CD4-positive, CD25-positive, alpha-beta regulatory T cell (primary cell): ENCODE measurements around the gene METTL1. TPM values are rescaled to one million over a fixed set of nuclear protein-coding genes. Genes with fewer than 3 reads are reported as not detected.
"Not testable (repeated sequence)": the region's sequence is repeated elsewhere in the genome, so short reads cannot be mapped to it uniquely, and the experiment has no call there.

Experiments used
- ATAC-seq, 2 donors: fragments of 150-1000 bp; cut with Tn5 transposase; one replicate each; pipeline ENCODE4 v1.10.0; 2021; ENCODE audit warnings: low read depth in 2 of 2, moderate number of reproducible peaks in 2 of 2, moderate library complexity in 1 of 2
- DNase-seq, 3 donors: peaks; one replicate each; pipeline versions ENCODE4 v3.0.0 to v3.0.0-alpha.2; 2012 to 2022; ENCODE audit warnings: mixed read lengths in 1 of 3
- H3K27ac ChIP-seq: one replicate; pipeline ENCODE4 v1.7.0; 2013; ENCODE audit warnings: mild to moderate bottlenecking, low read length; ENCODE audit not compliant: insufficient read depth, poor library complexity, severe bottlenecking
- H3K27me3 ChIP-seq: one replicate; pipeline ENCODE4 v1.7.0; 2013; ENCODE audit warnings: low read length; ENCODE audit not compliant: control insufficient read depth, insufficient read depth
- H3K36me3 ChIP-seq: one replicate; pipeline ENCODE4 v1.7.0; 2013; ENCODE audit warnings: mild to moderate bottlenecking, low read length, moderate library complexity; ENCODE audit not compliant: control insufficient read depth, insufficient read depth
- H3K4me1 ChIP-seq: 2 replicates; pipeline ENCODE4 v1.7.0; 2013; ENCODE audit warnings: mild to moderate bottlenecking, low read length; ENCODE audit not compliant: insufficient read depth, control insufficient read depth, poor library complexity, severe bottlenecking
- H3K4me3 ChIP-seq: one replicate; pipeline ENCODE4 v1.7.0; 2013; ENCODE audit warnings: low read depth, mild to moderate bottlenecking, low read length, moderate library complexity
- H3K9me3 ChIP-seq, 2 experiments: 1 replicate in 1 of 2; 2 replicates in 1 of 2; pipeline ENCODE4 v1.7.0; 2013; ENCODE audit warnings: low read length in 2 of 2, mild to moderate bottlenecking in 1 of 2, moderate library complexity in 1 of 2; ENCODE audit not compliant: control insufficient read depth in 2 of 2
- H3K27ac Mint-ChIP-seq, 3 donors: one replicate each; pipeline ENCODE4 v1.8.0; 2020 to 2022; ENCODE audit warnings: mild to moderate bottlenecking in 3 of 3, mixed read lengths in 3 of 3, moderate library complexity in 2 of 3
- H3K27me3 Mint-ChIP-seq: one replicate; pipeline ENCODE4 v1.8.0; 2022; ENCODE audit warnings: mild to moderate bottlenecking, mixed read lengths
- H3K36me3 Mint-ChIP-seq: one replicate; pipeline ENCODE4 v1.8.0; 2020; ENCODE audit warnings: mixed read lengths
- H3K4me1 Mint-ChIP-seq, 4 donors: one replicate each; pipeline ENCODE4 v1.8.0; 2020 to 2022; ENCODE audit warnings: mixed read lengths in 4 of 4, mild to moderate bottlenecking in 1 of 4
- H3K4me3 Mint-ChIP-seq, 4 donors: one replicate each; pipeline ENCODE4 v1.8.0; 2020 to 2022; ENCODE audit warnings: mild to moderate bottlenecking in 4 of 4, mixed read lengths in 4 of 4, moderate library complexity in 3 of 4
- H3K9me3 Mint-ChIP-seq, 7 donors: one replicate each; pipeline ENCODE4 v1.8.0; 2020 to 2022; ENCODE audit warnings: mixed read lengths in 7 of 7, mild to moderate bottlenecking in 3 of 7, moderate library complexity in 2 of 7
- polyA plus RNA-seq, 4 donors: library from polyadenylated mRNA; unstranded; fragments of 300-500 nt; fragmentation: Illumina TruSeq; gene quantifications; one replicate each; pipeline ENCODE4 v1.2.3, GENCODE V29; 2021
- total RNA-seq: library from RNA; stranded (reverse); gene quantifications from one replicate; pipeline ENCODE4 v1.2.3, GENCODE V29; 2022

METTL1 gene
- 8.7 TPM for total RNA-seq
- 10 to 100 TPM in 1 of 4 donors, 1 to 10 TPM in 3; 3.5 to 10.8 (median 5.9) TPM for polyA plus RNA-seq

GRCh38 chr12:57771873-57772428, at the start of gene METTL1:
Gene METTL1 (minus strand): TSS chr12:57772105. CDS start chr12:57772083, 22 bp downstream.
- Mint-ChIP-seq H3K4me3 (peak within 1 kb of the TSS; percentile 93 to 97 (median 94)), H3K9me3 (no peaks in the 10 kb centered on the region), H3K27me3 (peaks cover 7% of the 10 kb centered on the region), H3K4me1 (peaks cover 0 to 20% (median 8%) of the 10 kb centered on the region in 4 donors), H3K27ac (peak within 1 kb of the TSS; percentile 92 to 99 (median 98)), H3K36me3 (peaks cover 13% of the 10 kb centered on the region)
- no peaks in the 10 kb centered on the region for H3K36me3 ChIP-seq
- H3K27me3 ChIP-seq = peaks cover 2% of the 10 kb centered on the region
- peak within 1 kb of the TSS; percentile 86 for H3K27ac ChIP-seq
- ATAC-seq (peak; percentile 88 to 93), DNase-seq (peak; percentile 84 to 96 (median 86))
- H3K9me3 ChIP-seq = no peaks in the 10 kb centered on the region
- H3K4me3 ChIP-seq = peak within 1 kb of the TSS; percentile 83
- peaks cover 19% of the 10 kb centered on the region for H3K4me1 ChIP-seq

GRCh38 chr12:57821015-57821414, 49.1 kb upstream of the METTL1 start:
- not testable (repeated sequence) for H3K27ac Mint-ChIP-seq, H3K27ac ChIP-seq, ATAC-seq

GRCh38 chr12:57820119-57820518, 48.2 kb upstream of the METTL1 start:
- not testable (repeated sequence) for H3K27ac Mint-ChIP-seq, ATAC-seq, H3K9me3 ChIP-seq, H3K4me3 Mint-ChIP-seq, DNase-seq, H3K27me3 ChIP-seq, H3K9me3 Mint-ChIP-seq, H3K27ac ChIP-seq, H3K27me3 Mint-ChIP-seq, H3K4me1 Mint-ChIP-seq, H3K4me1 ChIP-seq, H3K4me3 ChIP-seq
- H3K36me3 ChIP-seq = peaks cover 44% of the 10 kb centered on the region
- peaks cover 33% of the 10 kb centered on the region for H3K36me3 Mint-ChIP-seq

More at GRCh38 chr12:57821015-57821414, 49.1 kb upstream of the METTL1 start:
- not testable (repeated sequence) for H3K9me3 Mint-ChIP-seq, H3K4me3 Mint-ChIP-seq, H3K27me3 Mint-ChIP-seq, H3K27me3 ChIP-seq, H3K4me3 ChIP-seq, H3K4me1 Mint-ChIP-seq, H3K4me1 ChIP-seq, DNase-seq, H3K9me3 ChIP-seq
- peaks cover 52% of the 10 kb centered on the region for H3K36me3 ChIP-seq
- peaks cover 40% of the 10 kb centered on the region for H3K36me3 Mint-ChIP-seq

GRCh38 chr12:57817990-57818331, 46.1 kb upstream of the METTL1 start:
- not testable (repeated sequence) for H3K4me1 Mint-ChIP-seq, H3K9me3 ChIP-seq, DNase-seq, ATAC-seq, H3K4me3 ChIP-seq, H3K4me1 ChIP-seq, H3K9me3 Mint-ChIP-seq, H3K4me3 Mint-ChIP-seq, H3K27me3 ChIP-seq, H3K27me3 Mint-ChIP-seq, H3K27ac ChIP-seq
- peaks cover 23% of the 10 kb centered on the region for H3K36me3 ChIP-seq
- Mint-ChIP-seq H3K27ac (peak overlapping the region in 1 of 3 donors; percentile 53), H3K36me3 (peaks cover 20% of the 10 kb centered on the region)

GRCh38 chr12:57817261-57817989, 45.5 kb upstream of the METTL1 start:
- Histone ChIP-seq H3K9me3 (no peaks in the 10 kb centered on the region), H3K36me3 (peaks cover 17% of the 10 kb centered on the region), H3K27ac (no peak overlapping the region), H3K4me3 (no peak overlapping the region), H3K27me3 (no peaks in the 10 kb centered on the region), H3K4me1 (no peaks in the 10 kb centered on the region)
- Mint-ChIP-seq H3K27ac (no peak overlapping the region), H3K9me3 (no peaks in the 10 kb centered on the region), H3K36me3 (peaks cover 17% of the 10 kb centered on the region), H3K27me3 (no peaks in the 10 kb centered on the region), H3K4me1 (peaks cover 4 to 10% (median 6%) of the 10 kb centered on the region in 4 donors), H3K4me3 (no peak overlapping the region)
- DNase-seq (no peak), ATAC-seq (no peak)

- H3K36me3 Mint-ChIP-seq = peaks cover 15% of the 10 kb centered on the region
- Histone ChIP-seq H3K4me1 (no peaks in the 10 kb centered on the region), H3K27me3 (no peaks in the 10 kb centered on the region), H3K27ac (no peak overlapping the region), H3K4me3 (no peak overlapping the region), H3K36me3 (peaks cover 11% of the 10 kb centered on the region), H3K9me3 (no peaks in the 10 kb centered on the region)
- no peaks in the 10 kb centered on the region for H3K9me3 Mint-ChIP-seq
- peaks cover 4 to 10% (median 7%) of the 10 kb centered on the region in 4 donors for H3K4me1 Mint-ChIP-seq
- H3K27me3 Mint-ChIP-seq = no peaks in the 10 kb centered on the region
- DNase-seq (no peak), ATAC-seq (no peak)
- no peak overlapping the region for H3K4me3 Mint-ChIP-seq
- no peak overlapping the region for H3K27ac Mint-ChIP-seq
Observed at GRCh38 chr12:57816855-57817151, 44.9 kb upstream of the METTL1 start.

- no peak overlapping the region for H3K27ac ChIP-seq
- Mint-ChIP-seq H3K36me3 (peaks cover 15% of the 10 kb centered on the region), H3K4me1 (peaks cover 4 to 10% (median 8%) of the 10 kb centered on the region in 4 donors), H3K27ac (no peak overlapping the region), H3K4me3 (no peak overlapping the region), H3K27me3 (no peaks in the 10 kb centered on the region), H3K9me3 (no peaks in the 10 kb centered on the region)
- H3K27me3 ChIP-seq = no peaks in the 10 kb centered on the region
- H3K36me3 ChIP-seq = peaks cover 5% of the 10 kb centered on the region
- no peak for DNase-seq
- no peaks in the 10 kb centered on the region for H3K9me3 ChIP-seq
- H3K4me1 ChIP-seq = no peaks in the 10 kb centered on the region
- no peak overlapping the region for H3K4me3 ChIP-seq
- no peak for ATAC-seq
Observed at GRCh38 chr12:57816001-57816854, 44.3 kb upstream of the METTL1 start.
